Suprapubic skin (tissue), 4 donors: ENCODE measurements around the gene ARHGEF7.

Source experiments
- POLR2A ChIP-seq, 2 donors: fragments of 450-650 bp; IDR thresholded peaks; one replicate each; pipeline ENCODE4 v1.6.1; 2017; ENCODE audit warnings: antibody characterized with exemption in 2 of 2, mild to moderate bottlenecking in 2 of 2, moderate library complexity in 2 of 2
- POLR2AphosphoS5 ChIP-seq, 3 donors: sonication (generic); formaldehyde crosslinking; IDR thresholded peaks; one replicate each; pipeline ENCODE4 v1.6.1; 2017; ENCODE audit warnings: antibody characterized with exemption in 3 of 3
- TF ChIP-seq, protein P1 (sequence below), 2 donors: fragments of 200-600 bp in 1 of 2; fragments of 450-650 bp in 1 of 2; sonication (generic) in 1 of 2; IDR thresholded peaks; one replicate each; pipeline ENCODE4 v1.5.1; 2016 to 2019; ENCODE audit warnings: antibody characterized with exemption in 2 of 2, mild to moderate bottlenecking in 1 of 2, moderate library complexity in 1 of 2

DNA sequence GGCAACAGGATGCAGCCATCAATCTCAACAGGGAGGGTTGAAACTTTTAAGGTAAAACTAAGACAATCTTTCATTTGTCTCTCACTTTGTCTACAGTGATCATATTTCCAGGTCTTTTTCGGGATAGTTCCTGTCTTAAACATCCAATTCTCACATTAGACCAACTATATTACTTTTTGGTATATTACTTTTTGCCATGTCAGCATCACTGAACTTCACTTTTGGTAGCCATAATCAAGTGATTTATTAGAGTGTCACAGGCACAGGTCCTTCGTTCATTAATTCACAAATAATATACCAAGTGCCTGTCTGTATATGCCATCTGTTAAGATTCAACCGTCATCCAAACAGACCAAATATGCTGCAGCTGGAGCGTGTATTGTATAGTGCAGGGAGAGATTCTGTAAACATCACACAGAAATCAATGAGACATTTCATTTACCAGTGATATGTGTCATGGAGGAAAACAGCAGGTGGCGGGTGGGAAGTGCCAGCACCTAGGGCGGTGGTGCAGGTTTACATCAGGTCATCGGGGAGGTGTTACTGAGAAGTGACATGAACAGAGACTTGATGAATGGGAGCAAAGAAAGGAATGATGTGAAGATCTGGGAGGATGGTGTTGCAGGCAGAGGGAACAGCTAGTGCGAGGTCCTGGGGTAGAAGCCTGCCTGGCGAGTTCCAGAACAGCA is 24.9 kb downstream of the ARHGEF7 start:
- TF ChIP-seq, protein P1, sequence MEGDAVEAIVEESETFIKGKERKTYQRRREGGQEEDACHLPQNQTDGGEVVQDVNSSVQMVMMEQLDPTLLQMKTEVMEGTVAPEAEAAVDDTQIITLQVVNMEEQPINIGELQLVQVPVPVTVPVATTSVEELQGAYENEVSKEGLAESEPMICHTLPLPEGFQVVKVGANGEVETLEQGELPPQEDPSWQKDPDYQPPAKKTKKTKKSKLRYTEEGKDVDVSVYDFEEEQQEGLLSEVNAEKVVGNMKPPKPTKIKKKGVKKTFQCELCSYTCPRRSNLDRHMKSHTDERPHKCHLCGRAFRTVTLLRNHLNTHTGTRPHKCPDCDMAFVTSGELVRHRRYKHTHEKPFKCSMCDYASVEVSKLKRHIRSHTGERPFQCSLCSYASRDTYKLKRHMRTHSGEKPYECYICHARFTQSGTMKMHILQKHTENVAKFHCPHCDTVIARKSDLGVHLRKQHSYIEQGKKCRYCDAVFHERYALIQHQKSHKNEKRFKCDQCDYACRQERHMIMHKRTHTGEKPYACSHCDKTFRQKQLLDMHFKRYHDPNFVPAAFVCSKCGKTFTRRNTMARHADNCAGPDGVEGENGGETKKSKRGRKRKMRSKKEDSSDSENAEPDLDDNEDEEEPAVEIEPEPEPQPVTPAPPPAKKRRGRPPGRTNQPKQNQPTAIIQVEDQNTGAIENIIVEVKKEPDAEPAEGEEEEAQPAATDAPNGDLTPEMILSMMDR (IDR thresholded peaks at IDR 0.05), result no peak
- TF ChIP-seq POLR2A (IDR thresholded peaks at IDR 0.05), result no peak
- no peak for TF ChIP-seq POLR2AphosphoS5 (IDR thresholded peaks at IDR 0.05)
